ENCODE data around the gene SLC5A9.

DNA sequence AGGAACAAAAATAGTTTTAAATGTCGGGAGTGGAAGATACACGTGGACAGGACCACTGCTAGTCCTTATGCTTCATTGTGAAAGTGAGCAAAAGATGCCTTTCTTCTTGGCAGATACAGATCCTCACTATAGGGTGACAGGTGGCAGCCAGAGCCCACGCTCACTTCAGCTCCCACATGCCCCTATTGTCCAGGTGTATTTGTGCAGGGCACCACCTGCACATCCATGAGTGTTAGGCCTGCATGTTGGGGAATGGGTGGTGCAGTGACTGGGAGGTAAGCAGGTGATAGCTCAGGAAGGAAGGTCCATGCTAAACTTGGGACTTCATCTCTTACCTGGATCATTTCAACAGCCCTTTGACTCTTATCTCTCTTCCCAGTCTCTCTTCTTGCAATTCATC, 27.4 kb downstream of the SLC5A9 start:
- TF ChIP-seq, protein P1, sequence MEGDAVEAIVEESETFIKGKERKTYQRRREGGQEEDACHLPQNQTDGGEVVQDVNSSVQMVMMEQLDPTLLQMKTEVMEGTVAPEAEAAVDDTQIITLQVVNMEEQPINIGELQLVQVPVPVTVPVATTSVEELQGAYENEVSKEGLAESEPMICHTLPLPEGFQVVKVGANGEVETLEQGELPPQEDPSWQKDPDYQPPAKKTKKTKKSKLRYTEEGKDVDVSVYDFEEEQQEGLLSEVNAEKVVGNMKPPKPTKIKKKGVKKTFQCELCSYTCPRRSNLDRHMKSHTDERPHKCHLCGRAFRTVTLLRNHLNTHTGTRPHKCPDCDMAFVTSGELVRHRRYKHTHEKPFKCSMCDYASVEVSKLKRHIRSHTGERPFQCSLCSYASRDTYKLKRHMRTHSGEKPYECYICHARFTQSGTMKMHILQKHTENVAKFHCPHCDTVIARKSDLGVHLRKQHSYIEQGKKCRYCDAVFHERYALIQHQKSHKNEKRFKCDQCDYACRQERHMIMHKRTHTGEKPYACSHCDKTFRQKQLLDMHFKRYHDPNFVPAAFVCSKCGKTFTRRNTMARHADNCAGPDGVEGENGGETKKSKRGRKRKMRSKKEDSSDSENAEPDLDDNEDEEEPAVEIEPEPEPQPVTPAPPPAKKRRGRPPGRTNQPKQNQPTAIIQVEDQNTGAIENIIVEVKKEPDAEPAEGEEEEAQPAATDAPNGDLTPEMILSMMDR (conservative IDR thresholded peaks at IDR 0.05; ENCODE audit: low read depth in 2 of 2) = peak; percentile 25 to 30; a peak in 3 of 4 replicates
- TF ChIP-seq EZH2 (IDR thresholded peaks at IDR 0.05; ENCODE audit: low read depth, unreplicated experiment) = no peak
- TF ChIP-seq, protein P2, sequence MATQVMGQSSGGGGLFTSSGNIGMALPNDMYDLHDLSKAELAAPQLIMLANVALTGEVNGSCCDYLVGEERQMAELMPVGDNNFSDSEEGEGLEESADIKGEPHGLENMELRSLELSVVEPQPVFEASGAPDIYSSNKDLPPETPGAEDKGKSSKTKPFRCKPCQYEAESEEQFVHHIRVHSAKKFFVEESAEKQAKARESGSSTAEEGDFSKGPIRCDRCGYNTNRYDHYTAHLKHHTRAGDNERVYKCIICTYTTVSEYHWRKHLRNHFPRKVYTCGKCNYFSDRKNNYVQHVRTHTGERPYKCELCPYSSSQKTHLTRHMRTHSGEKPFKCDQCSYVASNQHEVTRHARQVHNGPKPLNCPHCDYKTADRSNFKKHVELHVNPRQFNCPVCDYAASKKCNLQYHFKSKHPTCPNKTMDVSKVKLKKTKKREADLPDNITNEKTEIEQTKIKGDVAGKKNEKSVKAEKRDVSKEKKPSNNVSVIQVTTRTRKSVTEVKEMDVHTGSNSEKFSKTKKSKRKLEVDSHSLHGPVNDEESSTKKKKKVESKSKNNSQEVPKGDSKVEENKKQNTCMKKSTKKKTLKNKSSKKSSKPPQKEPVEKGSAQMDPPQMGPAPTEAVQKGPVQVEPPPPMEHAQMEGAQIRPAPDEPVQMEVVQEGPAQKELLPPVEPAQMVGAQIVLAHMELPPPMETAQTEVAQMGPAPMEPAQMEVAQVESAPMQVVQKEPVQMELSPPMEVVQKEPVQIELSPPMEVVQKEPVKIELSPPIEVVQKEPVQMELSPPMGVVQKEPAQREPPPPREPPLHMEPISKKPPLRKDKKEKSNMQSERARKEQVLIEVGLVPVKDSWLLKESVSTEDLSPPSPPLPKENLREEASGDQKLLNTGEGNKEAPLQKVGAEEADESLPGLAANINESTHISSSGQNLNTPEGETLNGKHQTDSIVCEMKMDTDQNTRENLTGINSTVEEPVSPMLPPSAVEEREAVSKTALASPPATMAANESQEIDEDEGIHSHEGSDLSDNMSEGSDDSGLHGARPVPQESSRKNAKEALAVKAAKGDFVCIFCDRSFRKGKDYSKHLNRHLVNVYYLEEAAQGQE (IDR thresholded peaks at IDR 0.05; ENCODE audit: unreplicated experiment) = no peak
- TF ChIP-seq POLR2AphosphoS5 (IDR thresholded peaks at IDR 0.05; ENCODE audit: low read depth) = no peak
- no peak for TF ChIP-seq EZH2phosphoT487 (IDR thresholded peaks at IDR 0.05; ENCODE audit: unreplicated experiment)
- TF ChIP-seq JUNB (IDR thresholded peaks at IDR 0.05; ENCODE audit: unreplicated experiment) = no peak
- no peak for TF ChIP-seq CREB1 (CRISPR knock-in tag; IDR thresholded peaks at IDR 0.05; ENCODE audit: low read depth)
- TF ChIP-seq, protein P3, sequence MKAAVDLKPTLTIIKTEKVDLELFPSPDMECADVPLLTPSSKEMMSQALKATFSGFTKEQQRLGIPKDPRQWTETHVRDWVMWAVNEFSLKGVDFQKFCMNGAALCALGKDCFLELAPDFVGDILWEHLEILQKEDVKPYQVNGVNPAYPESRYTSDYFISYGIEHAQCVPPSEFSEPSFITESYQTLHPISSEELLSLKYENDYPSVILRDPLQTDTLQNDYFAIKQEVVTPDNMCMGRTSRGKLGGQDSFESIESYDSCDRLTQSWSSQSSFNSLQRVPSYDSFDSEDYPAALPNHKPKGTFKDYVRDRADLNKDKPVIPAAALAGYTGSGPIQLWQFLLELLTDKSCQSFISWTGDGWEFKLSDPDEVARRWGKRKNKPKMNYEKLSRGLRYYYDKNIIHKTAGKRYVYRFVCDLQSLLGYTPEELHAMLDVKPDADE (IDR thresholded peaks at IDR 0.05) = no peak
- TF ChIP-seq ZNF331 (CRISPR knock-in tag; IDR thresholded peaks at IDR 0.05; ENCODE audit: low read depth) = no peak
- no peak for TF ChIP-seq ZNF114 (CRISPR knock-in tag; IDR thresholded peaks at IDR 0.05)

All from GM23338 (cell line).